GM18858 (cell line): Measurements from ENCODE around the gene DNPH1.

Experiments
- ATAC-seq: cut with Tn5 transposase; IDR thresholded peaks from one replicate; pipeline ENCODE4 v1.9.1; 2021; ENCODE audit not compliant: unreplicated experiment

DNPH1 gene

GRCh38 chr6:43228951-43229802, at the start of gene DNPH1:
Gene DNPH1, minus strand, starts transcription at chr6:43229481. Its CDS starts 25 bp downstream, at chr6:43229456.
- peak; percentile 50 for ATAC-seq

- ATAC-seq, result no peak
Observed at GRCh38 chr6:43278524-43279078, 49.3 kb upstream of the DNPH1 start.

GRCh38 chr6:43277643-43278523, 48.6 kb upstream of the DNPH1 start:
- no peak for ATAC-seq

GRCh38 chr6:43277306-43277642, 48.0 kb upstream of the DNPH1 start:
- ATAC-seq, result no peak

GRCh38 chr6:43276577-43277305, 47.5 kb upstream of the DNPH1 start:
- no peak for ATAC-seq

GRCh38 chr6:43275801-43276576, 46.7 kb upstream of the DNPH1 start:
- no peak for ATAC-seq

- no peak for ATAC-seq
Observed at GRCh38 chr6:43274916-43275597, 45.8 kb upstream of the DNPH1 start.

GRCh38 chr6:43274127-43274915, 45.0 kb upstream of the DNPH1 start:
- ATAC-seq, result no peak

- ATAC-seq, result no peak
Observed at GRCh38 chr6:43273707-43274106, 44.4 kb upstream of the DNPH1 start.

- ATAC-seq, result no peak
Observed at GRCh38 chr6:43271944-43272343, 42.7 kb upstream of the DNPH1 start.

GRCh38 chr6:43271103-43271815, 42.0 kb upstream of the DNPH1 start:
- no peak for ATAC-seq

GRCh38 chr6:43269273-43270007, 40.2 kb upstream of the DNPH1 start:
- no peak for ATAC-seq

- no peak for ATAC-seq
Observed at GRCh38 chr6:43268782-43269272, 39.5 kb upstream of the DNPH1 start.

GRCh38 chr6:43268355-43268700, 39.0 kb upstream of the DNPH1 start:
- no peak for ATAC-seq

- no peak for ATAC-seq
Observed at GRCh38 chr6:43267619-43268354, 38.5 kb upstream of the DNPH1 start.

- no peak for ATAC-seq
Observed at GRCh38 chr6:43265564-43265963, 36.3 kb upstream of the DNPH1 start.

GRCh38 chr6:43264599-43265145, 35.4 kb upstream of the DNPH1 start:
- no peak for ATAC-seq
